Right lobe of liver (tissue), 4 donors: ENCODE results near the gene SNX8.

Experiments
- POLR2A ChIP-seq: fragments of 450-650 bp; IDR thresholded peaks from one replicate; pipeline ENCODE4 v1.6.1; 2017; ENCODE audit warnings: antibody characterized with exemption, mild to moderate bottlenecking
- TF ChIP-seq, protein P1 (sequence below), 4 donors: fragments of 200-600 bp in 3 of 4; fragments of 450-650 bp in 1 of 4; IDR thresholded peaks; one replicate each; pipeline versions ENCODE4 v1.5.1 to v1.8.0; 2016 to 2022; ENCODE audit warnings: antibody characterized with exemption in 4 of 4, mild to moderate bottlenecking in 2 of 4
- donor health status: DM: no; HTN: no; CAD: no.
- donor health status: DM: no; HTN: no; CAD: no.
- donor health status: DM: no; HTN: yes; CAD: no.

GRCh38 chr7:2299870-2300512, 14.2 kb downstream of the SNX8 start:
- TF ChIP-seq, protein P1, sequence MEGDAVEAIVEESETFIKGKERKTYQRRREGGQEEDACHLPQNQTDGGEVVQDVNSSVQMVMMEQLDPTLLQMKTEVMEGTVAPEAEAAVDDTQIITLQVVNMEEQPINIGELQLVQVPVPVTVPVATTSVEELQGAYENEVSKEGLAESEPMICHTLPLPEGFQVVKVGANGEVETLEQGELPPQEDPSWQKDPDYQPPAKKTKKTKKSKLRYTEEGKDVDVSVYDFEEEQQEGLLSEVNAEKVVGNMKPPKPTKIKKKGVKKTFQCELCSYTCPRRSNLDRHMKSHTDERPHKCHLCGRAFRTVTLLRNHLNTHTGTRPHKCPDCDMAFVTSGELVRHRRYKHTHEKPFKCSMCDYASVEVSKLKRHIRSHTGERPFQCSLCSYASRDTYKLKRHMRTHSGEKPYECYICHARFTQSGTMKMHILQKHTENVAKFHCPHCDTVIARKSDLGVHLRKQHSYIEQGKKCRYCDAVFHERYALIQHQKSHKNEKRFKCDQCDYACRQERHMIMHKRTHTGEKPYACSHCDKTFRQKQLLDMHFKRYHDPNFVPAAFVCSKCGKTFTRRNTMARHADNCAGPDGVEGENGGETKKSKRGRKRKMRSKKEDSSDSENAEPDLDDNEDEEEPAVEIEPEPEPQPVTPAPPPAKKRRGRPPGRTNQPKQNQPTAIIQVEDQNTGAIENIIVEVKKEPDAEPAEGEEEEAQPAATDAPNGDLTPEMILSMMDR (IDR thresholded peaks at IDR 0.05), result no peak
- TF ChIP-seq POLR2A, result no peak
